ENCODE measurements around the gene DENND4C. TPM values are rescaled to one million over a fixed set of nuclear protein-coding genes. Genes with fewer than 3 reads are reported as not detected.
A peak's percentile ranks its signal among the peaks of the same experiment; 100 is the strongest.
"Not testable (repeated sequence)": the region's sequence is repeated elsewhere in the genome, so short reads cannot be mapped to it uniquely, and the experiment has no call there.

The DENND4C gene
- total RNA-seq, 1 experiment from 2014 or later = 29.5 TPM

GRCh38 chr9:19380826-19381075 lies 150.3 kb downstream of the DENND4C start:
- H3K9me3 ChIP-seq (ENCODE audit: insufficient read depth, low read depth) = no peaks in the 10 kb centered on the region
- H3K9me2 ChIP-seq (ENCODE audit: insufficient read depth) = no peaks in the 10 kb centered on the region
- H3K4me1 ChIP-seq (replicated peaks; ENCODE audit: insufficient read depth) = peaks cover 28% of the 10 kb centered on the region
- peaks cover 39% of the 10 kb centered on the region for H3F3A ChIP-seq (ENCODE audit: insufficient read depth, low read depth)
- H2AFZ ChIP-seq = peak overlapping the region; percentile 81
- H3K4me2 ChIP-seq = peak overlapping the region; percentile 87
- H3K36me3 ChIP-seq (ENCODE audit: low read depth) = peaks cover 38% of the 10 kb centered on the region
- H3K27me3 ChIP-seq (ENCODE audit: insufficient read depth, low read depth) = no peaks in the 10 kb centered on the region
- H3K27ac ChIP-seq = peak overlapping the region; percentile 94
- CTCF ChIA-PET = no interaction called here
- TF ChIP-seq, protein P1, sequence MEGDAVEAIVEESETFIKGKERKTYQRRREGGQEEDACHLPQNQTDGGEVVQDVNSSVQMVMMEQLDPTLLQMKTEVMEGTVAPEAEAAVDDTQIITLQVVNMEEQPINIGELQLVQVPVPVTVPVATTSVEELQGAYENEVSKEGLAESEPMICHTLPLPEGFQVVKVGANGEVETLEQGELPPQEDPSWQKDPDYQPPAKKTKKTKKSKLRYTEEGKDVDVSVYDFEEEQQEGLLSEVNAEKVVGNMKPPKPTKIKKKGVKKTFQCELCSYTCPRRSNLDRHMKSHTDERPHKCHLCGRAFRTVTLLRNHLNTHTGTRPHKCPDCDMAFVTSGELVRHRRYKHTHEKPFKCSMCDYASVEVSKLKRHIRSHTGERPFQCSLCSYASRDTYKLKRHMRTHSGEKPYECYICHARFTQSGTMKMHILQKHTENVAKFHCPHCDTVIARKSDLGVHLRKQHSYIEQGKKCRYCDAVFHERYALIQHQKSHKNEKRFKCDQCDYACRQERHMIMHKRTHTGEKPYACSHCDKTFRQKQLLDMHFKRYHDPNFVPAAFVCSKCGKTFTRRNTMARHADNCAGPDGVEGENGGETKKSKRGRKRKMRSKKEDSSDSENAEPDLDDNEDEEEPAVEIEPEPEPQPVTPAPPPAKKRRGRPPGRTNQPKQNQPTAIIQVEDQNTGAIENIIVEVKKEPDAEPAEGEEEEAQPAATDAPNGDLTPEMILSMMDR (conservative IDR thresholded peaks at IDR 0.05) = no peak
- TF ChIP-seq EZH2 (IDR thresholded peaks at IDR 0.05; ENCODE audit: low read depth) = no peak
- POLR2A ChIA-PET (ENCODE audit: unreplicated experiment) = interaction anchor here (0.6 to 0.8 kb wide), 2 partner anchors 332 to 885 kb away, joined by 4 to 8 read pairs; no protein-coding TSS in a partner anchor
- H3K4me3 ChIP-seq = peak overlapping the region; percentile 98
- intact Hi-C loops (cut with micrococcal nuclease; ENCODE audit: unreplicated experiment) = loop anchor here (1.0 kb wide), 2 partner anchors 29 to 77 kb away; partner anchors contain the start of gene ACER2
- no TSS peak for BruUV-seq (replicated peaks)
- H4K20me1 ChIP-seq (ENCODE audit: insufficient read depth) = peaks cover 31% of the 10 kb centered on the region
- DNase-seq = no peak
- H3K79me2 ChIP-seq (ENCODE audit: low read depth) = peaks cover 42% of the 10 kb centered on the region

DNA sequence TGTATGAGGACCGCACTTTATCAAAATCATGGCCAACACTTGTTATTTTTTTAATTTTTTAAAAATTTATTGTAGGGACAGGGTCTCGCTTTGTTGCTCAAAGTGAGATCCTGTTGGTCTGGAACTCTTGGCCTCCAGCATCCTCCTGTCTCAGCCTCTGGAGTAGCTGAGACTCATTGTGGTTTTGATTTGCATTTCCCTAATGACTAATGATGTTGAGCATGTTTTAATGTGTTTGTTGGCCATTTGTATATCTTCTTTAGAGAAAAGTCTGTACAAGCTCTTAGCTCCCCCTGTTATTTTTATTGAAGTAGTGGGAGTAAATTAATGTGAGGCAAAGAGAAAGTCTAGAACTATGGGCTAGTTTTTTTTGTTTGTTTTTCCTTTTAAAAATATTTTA lies 151.2 kb downstream of the DENND4C start:
- intact Hi-C loops (cut with micrococcal nuclease; ENCODE audit: unreplicated experiment) = no loop called here
- no peaks in the 10 kb centered on the region for H3K9me2 ChIP-seq (ENCODE audit: insufficient read depth)
- TF ChIP-seq, protein P1 (conservative IDR thresholded peaks at IDR 0.05) = no peak
- TF ChIP-seq EZH2 (IDR thresholded peaks at IDR 0.05; ENCODE audit: low read depth) = no peak
- H3K4me2 ChIP-seq = peak overlapping the region; percentile 87; the same call in 1 of the 2 replicates
- DNase-seq = no peak
- no peaks in the 10 kb centered on the region for H3K27me3 ChIP-seq (ENCODE audit: insufficient read depth, low read depth)
- POLR2A ChIA-PET (ENCODE audit: unreplicated experiment) = no interaction called here
- peaks cover 30% of the 10 kb centered on the region for H3K36me3 ChIP-seq (ENCODE audit: low read depth)
- CTCF ChIA-PET = no interaction called here
- peaks cover 39% of the 10 kb centered on the region for H3K79me2 ChIP-seq (ENCODE audit: low read depth)
- H3K27ac ChIP-seq = 0 out of 2 replicates have a peak overlapping the region, but pooled peaks have one; percentile 94
- no peaks in the 10 kb centered on the region for H3K9me3 ChIP-seq (ENCODE audit: insufficient read depth, low read depth)
- peaks cover 30% of the 10 kb centered on the region for H3F3A ChIP-seq (ENCODE audit: insufficient read depth, low read depth)
- BruUV-seq (replicated peaks) = no TSS peak
- H3K4me1 ChIP-seq (replicated peaks; ENCODE audit: insufficient read depth) = peaks cover 28% of the 10 kb centered on the region
- H3K4me3 ChIP-seq = no peak overlapping the region
- H2AFZ ChIP-seq = no peak overlapping the region
- H4K20me1 ChIP-seq (ENCODE audit: insufficient read depth) = peaks cover 22% of the 10 kb centered on the region

- intact Hi-C loops (cut with micrococcal nuclease; ENCODE audit: unreplicated experiment); H3K4me2 ChIP-seq; H4K20me1 ChIP-seq (ENCODE audit: insufficient read depth); H2AFZ ChIP-seq; BruUV-seq (replicated peaks); H3K9me2 ChIP-seq (ENCODE audit: insufficient read depth); H3K27ac ChIP-seq; H3F3A ChIP-seq (ENCODE audit: insufficient read depth, low read depth); H3K36me3 ChIP-seq (ENCODE audit: low read depth); DNase-seq; CTCF ChIA-PET; H3K4me3 ChIP-seq; H3K27me3 ChIP-seq (ENCODE audit: insufficient read depth, low read depth); H3K9me3 ChIP-seq (ENCODE audit: insufficient read depth, low read depth); H3K79me2 ChIP-seq (ENCODE audit: low read depth): not testable (repeated sequence)
- H3K4me1 ChIP-seq (replicated peaks; ENCODE audit: insufficient read depth) = peaks cover 12% of the 10 kb centered on the region
- POLR2A ChIA-PET (ENCODE audit: unreplicated experiment) = interaction anchor here (0.7 kb wide), 2 partner anchors 63 to 67 kb away, joined by 5 to 13 read pairs; no protein-coding TSS in a partner anchor
These were observed 154.7 kb downstream of the DENND4C start for GRCh38 chr9:19385212-19385611.

Measured in PC-9 (cell line).